Measurements from ENCODE around the gene PPP2R5A.
"Not testable (repeated sequence)": the region's sequence is repeated elsewhere in the genome, so short reads cannot be mapped to it uniquely, and the experiment has no call there.

PPP2R5A gene

GRCh38 chr1:212267460-212267859 lies 17.8 kb upstream of the PPP2R5A start:
- no peak for DNase-seq (ENCODE audit: low read depth)

- DNase-seq (ENCODE audit: low read depth): no peak
Observed at GRCh38 chr1:212269306-212269705, 15.9 kb upstream of the PPP2R5A start.

- DNase-seq (ENCODE audit: low read depth): no peak
Observed at GRCh38 chr1:212270564-212270963, 14.6 kb upstream of the PPP2R5A start.

GRCh38 chr1:212271234-212271633 lies 14.0 kb upstream of the PPP2R5A start:
- no peak for DNase-seq (ENCODE audit: low read depth)

- no peak for DNase-seq (ENCODE audit: low read depth)
Observed at GRCh38 chr1:212271823-212272485, 13.3 kb upstream of the PPP2R5A start.

- DNase-seq (ENCODE audit: low read depth): no peak
Observed at GRCh38 chr1:212281590-212281989, 3.6 kb upstream of the PPP2R5A start.

GRCh38 chr1:212283741-212284140 lies 1.5 kb upstream of the PPP2R5A start:
- DNase-seq (ENCODE audit: low read depth): no peak

GRCh38 chr1:212284332-212284743 lies 872 bp upstream of the PPP2R5A start:
- no peak for DNase-seq (ENCODE audit: low read depth)

- DNase-seq (ENCODE audit: low read depth): peak; percentile 60
Observed at GRCh38 chr1:212285685-212286555, 710 bp downstream of the PPP2R5A start.

GRCh38 chr1:212286556-212287131 lies 1.4 kb downstream of the PPP2R5A start:
- no peak for DNase-seq (ENCODE audit: low read depth)

GRCh38 chr1:212287261-212287895 lies 2.2 kb downstream of the PPP2R5A start:
- DNase-seq (ENCODE audit: low read depth): no peak

GRCh38 chr1:212287995-212288394 lies 2.8 kb downstream of the PPP2R5A start:
- DNase-seq (ENCODE audit: low read depth): not testable (repeated sequence)

GRCh38 chr1:212288615-212289014 lies 3.4 kb downstream of the PPP2R5A start:
- no peak for DNase-seq (ENCODE audit: low read depth)

GRCh38 chr1:212289262-212290077 lies 4.3 kb downstream of the PPP2R5A start:
- no peak for DNase-seq (ENCODE audit: low read depth)

- DNase-seq (ENCODE audit: low read depth): no peak
Observed at GRCh38 chr1:212290608-212291007, 5.4 kb downstream of the PPP2R5A start.

- DNase-seq (ENCODE audit: low read depth): no peak
Observed at GRCh38 chr1:212291505-212292134, 6.4 kb downstream of the PPP2R5A start.

GRCh38 chr1:212292250-212293105 lies 7.3 kb downstream of the PPP2R5A start:
- DNase-seq (ENCODE audit: low read depth): no peak

GRCh38 chr1:212293579-212293978 lies 8.4 kb downstream of the PPP2R5A start:
- no peak for DNase-seq (ENCODE audit: low read depth)

GRCh38 chr1:212294983-212295382 lies 9.8 kb downstream of the PPP2R5A start:
- no peak for DNase-seq (ENCODE audit: low read depth)

GRCh38 chr1:212295579-212295978 lies 10.4 kb downstream of the PPP2R5A start:
- no peak for DNase-seq (ENCODE audit: low read depth)
